ENCODE measurements around the gene UBQLN4.

UBQLN4 gene

DNA sequence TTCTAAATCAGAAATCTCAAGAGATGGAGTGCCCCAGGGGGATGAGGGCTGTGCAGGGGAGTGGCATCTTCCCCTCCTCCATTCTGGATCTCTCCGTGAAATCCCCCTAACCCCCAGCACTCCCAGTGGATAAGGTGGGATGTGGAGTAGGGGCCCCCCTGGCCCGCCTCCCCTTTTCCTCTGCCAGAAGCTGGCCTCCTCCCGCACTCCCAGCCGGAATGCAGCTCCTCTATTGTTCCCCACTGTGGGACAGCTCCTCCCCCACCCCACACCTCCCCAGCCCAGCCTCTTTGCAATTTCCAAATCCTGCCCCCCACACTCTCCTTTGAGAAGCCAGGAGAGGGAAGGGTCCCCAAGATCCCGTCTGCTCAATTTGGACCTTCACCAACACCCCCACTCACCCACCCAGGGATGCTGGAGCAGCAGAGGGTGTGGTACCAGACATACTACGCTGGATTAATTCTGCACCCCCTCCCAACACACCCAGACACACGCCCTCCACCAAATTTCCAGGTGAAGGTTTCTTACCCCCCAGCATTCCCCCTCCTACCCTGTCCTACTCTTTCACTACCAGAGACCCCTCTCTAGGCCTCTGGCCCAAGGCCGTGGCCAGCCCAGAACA lies 26.8 kb upstream of the UBQLN4 start:
- Histone ChIP-seq H3K27me3 (ENCODE audit: insufficient read depth, low read length) (no peaks in the 10 kb centered on the region), H3K4me1 (ENCODE audit: insufficient read depth, low read length) (peaks cover 51% of the 10 kb centered on the region), H3K9me3 (ENCODE audit: insufficient read depth, low read depth, low read length) (no peaks in the 10 kb centered on the region), H3K27ac (ENCODE audit: low read depth, low read length) (peak overlapping the region; percentile 97), H3K4me3 (ENCODE audit: low read length) (peak overlapping the region; percentile 97), H3K9ac (ENCODE audit: low read depth, low read length) (peak overlapping the region; percentile 93), H3K36me3 (ENCODE audit: insufficient read depth, low read length) (peaks cover 24% of the 10 kb centered on the region)
- WGBS: under 1% methylated on average over 7 of the region's 8 CpGs

DNA sequence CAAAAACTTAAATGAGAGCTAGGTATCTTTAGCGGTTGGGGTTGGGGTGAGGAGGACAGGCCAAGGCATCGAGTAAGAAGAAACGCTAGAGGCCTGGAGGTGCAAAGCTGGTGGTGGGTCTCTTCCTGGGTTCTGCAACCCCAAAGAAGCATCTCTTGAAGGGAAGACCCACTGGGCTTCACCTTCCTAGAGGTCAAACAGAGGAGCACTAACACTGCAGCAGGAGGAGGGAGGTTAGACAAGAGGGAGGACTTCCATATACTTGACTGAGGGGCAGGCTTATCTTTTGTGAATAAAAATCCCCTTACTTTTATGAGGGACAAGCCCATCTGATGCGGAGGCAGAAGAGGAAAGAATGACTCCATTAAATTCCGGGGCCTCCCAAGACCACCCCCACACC lies 26.2 kb upstream of the UBQLN4 start:
- H3K4me3 ChIP-seq (ENCODE audit: low read length): peak overlapping the region; percentile 97
- peaks cover 54% of the 10 kb centered on the region for H3K4me1 ChIP-seq (ENCODE audit: insufficient read depth, low read length)
- no peaks in the 10 kb centered on the region for H3K9me3 ChIP-seq (ENCODE audit: insufficient read depth, low read depth, low read length)
- 65% methylated on average over 5 of the region's 5 CpGs for WGBS
- peaks cover 28% of the 10 kb centered on the region for H3K36me3 ChIP-seq (ENCODE audit: insufficient read depth, low read length)
- no peak overlapping the region for H3K27ac ChIP-seq (ENCODE audit: low read depth, low read length)
- H3K27me3 ChIP-seq (ENCODE audit: insufficient read depth, low read length): no peaks in the 10 kb centered on the region
- no peak overlapping the region; the same call in 1 of the 2 replicates for H3K9ac ChIP-seq (ENCODE audit: low read depth, low read length)

DNA sequence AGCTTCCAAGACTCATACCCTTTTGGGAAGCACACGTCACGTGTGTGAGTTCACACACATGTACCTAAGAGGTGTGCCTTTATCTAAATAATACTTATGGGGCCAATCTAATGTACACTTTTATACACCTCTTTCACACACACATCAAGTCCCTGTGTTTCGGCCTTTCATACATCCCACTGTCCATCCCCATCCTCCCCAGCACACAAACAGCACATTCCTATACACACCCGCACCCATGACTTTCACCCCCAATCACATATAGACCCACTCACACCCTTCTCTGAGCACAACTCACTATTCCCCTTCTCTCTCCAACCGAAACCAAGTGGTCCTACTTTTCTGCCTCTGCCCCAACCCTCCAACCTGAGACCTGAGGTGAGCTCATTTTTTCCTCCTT lies 25.1 kb upstream of the UBQLN4 start:
- no peak overlapping the region for H3K27ac ChIP-seq (ENCODE audit: low read depth, low read length)
- WGBS: 79% methylated on average over 5 of the region's 5 CpGs
- H3K36me3 ChIP-seq (ENCODE audit: insufficient read depth, low read length): peaks cover 30% of the 10 kb centered on the region
- H3K4me1 ChIP-seq (ENCODE audit: insufficient read depth, low read length): peaks cover 57% of the 10 kb centered on the region
- peak overlapping the region; percentile 29; the same call in 1 of the 2 replicates for H3K4me3 ChIP-seq (ENCODE audit: low read length)
- no peaks in the 10 kb centered on the region for H3K27me3 ChIP-seq (ENCODE audit: insufficient read depth, low read length)
- H3K9ac ChIP-seq (ENCODE audit: low read depth, low read length): no peak overlapping the region
- no peaks in the 10 kb centered on the region for H3K9me3 ChIP-seq (ENCODE audit: insufficient read depth, low read depth, low read length)

DNA sequence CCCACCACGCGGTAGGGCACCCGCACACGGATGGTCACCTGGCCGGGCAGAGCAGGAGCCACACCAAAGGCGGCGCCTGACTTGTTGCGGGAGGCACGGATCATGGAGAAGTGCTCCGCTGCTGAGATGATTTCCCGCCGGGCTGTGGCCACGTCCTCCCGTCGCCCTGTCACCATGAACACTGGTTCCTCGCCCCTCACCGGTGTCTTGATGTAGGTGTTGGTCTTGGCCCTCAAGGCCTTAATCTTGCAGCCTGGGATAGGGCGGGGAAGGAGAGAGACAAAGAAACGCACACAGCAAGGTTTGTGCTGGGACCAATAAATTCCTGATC lies 23.8 kb upstream of the UBQLN4 start:
- H3K4me3 ChIP-seq (ENCODE audit: low read length): peak overlapping the region; percentile 6
- no peaks in the 10 kb centered on the region for H3K27me3 ChIP-seq (ENCODE audit: insufficient read depth, low read length)
- peaks cover 70% of the 10 kb centered on the region for H3K4me1 ChIP-seq (ENCODE audit: insufficient read depth, low read length)
- peak overlapping the region; percentile 29 for H3K27ac ChIP-seq (ENCODE audit: low read depth, low read length)
- H3K9me3 ChIP-seq (ENCODE audit: insufficient read depth, low read depth, low read length): no peaks in the 10 kb centered on the region
- WGBS: 72% methylated on average over 19 of the region's 19 CpGs
- peaks cover 35% of the 10 kb centered on the region for H3K36me3 ChIP-seq (ENCODE audit: insufficient read depth, low read length)
- H3K9ac ChIP-seq (ENCODE audit: low read depth, low read length): peak overlapping the region; percentile 51; the same call in 1 of the 2 replicates

DNA sequence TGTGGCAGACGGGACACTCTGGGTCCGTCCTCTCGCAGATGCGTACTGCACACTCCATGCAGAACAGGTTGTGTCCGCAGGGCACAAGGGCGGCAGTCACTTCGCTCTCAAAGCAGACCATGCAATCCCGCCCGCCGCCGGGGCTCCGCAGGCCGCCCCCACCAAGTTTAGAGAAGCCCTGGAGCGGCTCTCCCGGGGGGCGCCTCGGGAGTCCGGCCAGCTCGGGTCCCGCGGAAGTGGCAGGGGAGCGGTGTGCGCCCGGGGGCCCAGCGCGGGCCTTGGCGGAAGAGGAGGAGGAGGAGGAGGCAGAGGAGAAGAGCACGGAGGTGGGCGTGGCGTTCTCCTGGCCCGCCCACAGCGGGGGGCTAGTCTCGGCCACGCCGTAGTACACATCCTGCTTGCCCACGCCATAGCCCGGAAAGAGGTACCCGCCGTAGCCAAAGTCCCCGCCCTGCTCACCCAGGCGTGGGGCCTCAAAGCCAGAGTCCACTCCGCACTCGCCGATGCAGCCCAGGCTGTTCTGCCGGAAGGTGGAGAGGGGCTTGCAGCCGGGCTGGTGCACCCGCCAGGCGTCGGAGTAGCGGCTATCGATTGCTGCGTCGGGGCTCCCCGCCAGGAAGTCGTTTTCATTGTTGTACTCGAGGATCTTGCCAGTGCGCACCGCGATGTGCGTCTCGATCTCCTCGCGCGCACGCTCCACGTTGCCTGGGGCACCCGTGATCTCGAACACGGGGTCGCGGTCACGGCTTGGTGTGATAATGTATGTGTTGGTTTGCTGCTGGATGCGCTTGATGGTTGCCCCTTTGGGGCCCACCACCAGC lies 23.2 kb upstream of the UBQLN4 start:
- Histone ChIP-seq H3K27ac (ENCODE audit: low read depth, low read length) (peak overlapping the region; percentile 29), H3K9me3 (ENCODE audit: insufficient read depth, low read depth, low read length) (no peaks in the 10 kb centered on the region), H3K36me3 (ENCODE audit: insufficient read depth, low read length) (peaks cover 37% of the 10 kb centered on the region), H3K4me1 (ENCODE audit: insufficient read depth, low read length) (peaks cover 72% of the 10 kb centered on the region), H3K9ac (ENCODE audit: low read depth, low read length) (peak overlapping the region; percentile 51; the same call in 1 of the 2 replicates), H3K27me3 (ENCODE audit: insufficient read depth, low read length) (no peaks in the 10 kb centered on the region), H3K4me3 (ENCODE audit: low read length) (peak overlapping the region; percentile 6)
- 39% methylated on average over 73 of the region's 73 CpGs for WGBS

DNA sequence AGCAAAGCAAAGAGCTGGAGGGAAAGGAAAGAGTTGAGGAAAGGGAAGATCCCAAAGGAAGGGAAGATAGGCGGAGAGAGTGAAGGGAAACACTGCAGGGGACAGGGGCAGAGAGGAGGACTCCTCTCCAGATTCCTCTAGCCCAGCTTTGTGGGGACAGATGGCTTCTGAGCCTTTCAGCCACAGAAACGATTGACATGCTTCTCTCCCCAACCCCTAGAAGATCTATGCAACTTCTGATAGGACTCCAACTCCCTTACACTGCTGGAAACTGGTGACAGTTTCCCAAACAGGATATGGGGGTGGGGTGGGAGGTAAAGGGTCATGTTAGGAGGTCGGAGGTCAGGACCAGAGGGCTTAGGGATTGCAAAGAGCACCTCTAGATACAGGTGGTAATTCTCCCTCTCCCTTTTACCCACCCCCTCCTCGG lies 22.2 kb upstream of the UBQLN4 start:
- H3K27me3 ChIP-seq (ENCODE audit: insufficient read depth, low read length): no peaks in the 10 kb centered on the region
- peaks cover 38% of the 10 kb centered on the region for H3K36me3 ChIP-seq (ENCODE audit: insufficient read depth, low read length)
- no peak overlapping the region for H3K9ac ChIP-seq (ENCODE audit: low read depth, low read length)
- peak overlapping the region; percentile 21; the same call in 1 of the 2 replicates for H3K27ac ChIP-seq (ENCODE audit: low read depth, low read length)
- H3K4me1 ChIP-seq (ENCODE audit: insufficient read depth, low read length): peaks cover 74% of the 10 kb centered on the region
- WGBS: 39% methylated on average over 3 of the region's 4 CpGs
- H3K9me3 ChIP-seq (ENCODE audit: insufficient read depth, low read depth, low read length): no peaks in the 10 kb centered on the region
- H3K4me3 ChIP-seq (ENCODE audit: low read length): no peak overlapping the region

DNA sequence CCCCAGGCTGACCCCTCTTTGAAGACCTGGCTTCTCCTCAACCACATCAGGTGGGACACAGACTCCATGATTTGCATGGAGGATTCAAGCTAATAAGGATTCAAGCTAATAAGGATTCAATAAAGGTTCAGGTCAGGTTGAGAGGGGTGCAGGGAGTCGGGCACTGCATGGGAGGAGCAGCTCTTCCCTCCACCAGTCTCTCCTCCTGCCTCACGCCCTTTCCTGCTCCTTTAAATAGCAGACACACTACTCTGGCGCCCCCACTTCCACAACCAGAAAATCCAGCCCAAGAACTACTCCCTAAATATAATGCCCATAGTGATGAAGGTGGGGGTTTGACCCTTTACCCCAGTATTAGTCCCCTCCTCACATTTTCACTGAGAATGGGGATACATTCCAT lies 21.6 kb upstream of the UBQLN4 start:
- H3K27me3 ChIP-seq (ENCODE audit: insufficient read depth, low read length): no peaks in the 10 kb centered on the region
- H3K36me3 ChIP-seq (ENCODE audit: insufficient read depth, low read length): peaks cover 40% of the 10 kb centered on the region
- no peak overlapping the region; the same call in 1 of the 2 replicates for H3K4me3 ChIP-seq (ENCODE audit: low read length)
- H3K27ac ChIP-seq (ENCODE audit: low read depth, low read length): peak overlapping the region; percentile 75
- H3K4me1 ChIP-seq (ENCODE audit: insufficient read depth, low read length): peaks cover 74% of the 10 kb centered on the region
- no peaks in the 10 kb centered on the region for H3K9me3 ChIP-seq (ENCODE audit: insufficient read depth, low read depth, low read length)
- no peak overlapping the region for H3K9ac ChIP-seq (ENCODE audit: low read depth, low read length)
- WGBS: 30% methylated on average over 2 of the region's 3 CpGs

DNA sequence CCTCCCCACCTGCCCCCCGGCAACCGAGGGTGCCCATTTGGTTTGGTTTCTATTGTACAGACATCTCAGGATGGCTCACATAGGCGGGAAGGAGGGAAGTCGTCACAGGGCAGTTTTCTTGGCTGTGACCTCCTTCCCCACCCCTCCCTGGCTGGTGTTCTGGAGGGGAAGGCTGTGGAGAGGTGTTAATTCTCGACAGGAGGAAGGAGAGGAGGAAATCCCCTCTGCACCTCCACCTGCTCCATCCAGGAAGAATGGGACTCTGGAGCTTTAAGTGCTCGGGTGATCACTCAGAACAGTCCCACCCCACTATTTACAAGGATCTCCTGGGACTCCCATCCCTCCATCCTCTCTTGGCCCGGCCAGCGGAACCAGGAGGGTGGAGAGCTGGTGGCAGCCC lies 21.1 kb upstream of the UBQLN4 start:
- Histone ChIP-seq H3K27ac (ENCODE audit: low read depth, low read length) (peak overlapping the region; percentile 75), H3K36me3 (ENCODE audit: insufficient read depth, low read length) (peaks cover 44% of the 10 kb centered on the region), H3K9ac (ENCODE audit: low read depth, low read length) (no peak overlapping the region), H3K9me3 (ENCODE audit: insufficient read depth, low read depth, low read length) (no peaks in the 10 kb centered on the region), H3K4me1 (ENCODE audit: insufficient read depth, low read length) (peaks cover 71% of the 10 kb centered on the region), H3K4me3 (ENCODE audit: low read length) (no peak overlapping the region), H3K27me3 (ENCODE audit: insufficient read depth, low read length) (no peaks in the 10 kb centered on the region)
- 57% methylated on average over 2 of the region's 8 CpGs for WGBS

DNA sequence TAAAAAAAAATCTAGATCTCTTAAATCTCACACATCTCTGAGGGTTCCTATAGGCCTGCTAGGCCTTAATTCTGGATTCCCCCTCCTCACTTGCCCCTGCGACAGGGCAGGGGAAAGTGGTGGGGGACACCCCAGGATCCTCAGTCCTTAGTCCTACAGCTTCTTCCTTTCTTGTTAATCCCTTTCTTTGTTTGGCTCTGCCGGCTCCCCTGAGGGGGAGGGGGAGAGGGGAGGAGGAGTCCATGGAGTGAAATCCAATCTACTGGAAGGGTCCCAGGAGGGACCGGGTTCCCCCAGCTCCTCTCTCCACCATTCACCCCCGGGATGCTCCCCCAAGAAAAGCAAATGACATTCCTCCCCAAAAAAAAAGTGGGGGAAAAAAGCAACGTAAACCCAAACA lies 20.1 kb upstream of the UBQLN4 start:
- H3K4me1 ChIP-seq (ENCODE audit: insufficient read depth, low read length): peaks cover 65% of the 10 kb centered on the region
- no peaks in the 10 kb centered on the region for H3K27me3 ChIP-seq (ENCODE audit: insufficient read depth, low read length)
- H3K9me3 ChIP-seq (ENCODE audit: insufficient read depth, low read depth, low read length): no peaks in the 10 kb centered on the region
- no peak overlapping the region for H3K4me3 ChIP-seq (ENCODE audit: low read length)
- H3K36me3 ChIP-seq (ENCODE audit: insufficient read depth, low read length): peaks cover 42% of the 10 kb centered on the region
- H3K9ac ChIP-seq (ENCODE audit: low read depth, low read length): no peak overlapping the region
- 5% methylated on average over 3 of the region's 5 CpGs for WGBS
- H3K27ac ChIP-seq (ENCODE audit: low read depth, low read length): no peak overlapping the region

DNA sequence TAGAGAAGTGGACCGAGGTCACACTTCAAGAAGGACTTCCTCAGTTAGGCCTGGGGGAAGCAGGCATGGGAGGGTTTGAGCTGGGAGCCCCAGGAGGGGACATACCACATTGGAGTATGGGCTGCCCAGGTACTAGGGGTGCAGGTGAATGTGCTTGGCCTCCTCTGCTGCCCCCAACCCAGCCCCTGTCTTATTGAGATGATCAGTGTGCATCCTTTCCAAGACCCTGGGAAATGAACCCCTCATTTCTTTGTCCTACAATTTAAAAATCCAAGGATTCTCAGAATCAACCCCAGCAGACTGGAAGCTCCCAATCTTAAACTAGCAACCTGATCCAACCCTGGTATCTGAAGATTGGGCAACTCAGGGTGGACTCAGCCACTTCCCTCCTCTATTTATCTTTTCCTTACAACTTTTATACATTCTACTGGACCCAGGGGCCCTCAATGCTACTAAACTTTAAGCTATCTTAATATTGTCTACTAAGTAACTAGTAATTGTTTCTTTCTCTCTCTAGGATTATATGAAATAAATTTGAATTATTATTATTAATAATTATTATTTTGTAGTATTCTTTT lies 19.6 kb upstream of the UBQLN4 start:
- Histone ChIP-seq H3K4me1 (ENCODE audit: insufficient read depth, low read length) (peaks cover 60% of the 10 kb centered on the region), H3K36me3 (ENCODE audit: insufficient read depth, low read length) (peaks cover 39% of the 10 kb centered on the region), H3K9ac (ENCODE audit: low read depth, low read length) (no peak overlapping the region; the same call in 1 of the 2 replicates), H3K27ac (ENCODE audit: low read depth, low read length) (no peak overlapping the region), H3K4me3 (ENCODE audit: low read length) (no peak overlapping the region), H3K9me3 (ENCODE audit: insufficient read depth, low read depth, low read length) (no peaks in the 10 kb centered on the region), H3K27me3 (ENCODE audit: insufficient read depth, low read length) (no peaks in the 10 kb centered on the region)
- 3% methylated on average over 1 of the region's 1 CpG for WGBS

DNA sequence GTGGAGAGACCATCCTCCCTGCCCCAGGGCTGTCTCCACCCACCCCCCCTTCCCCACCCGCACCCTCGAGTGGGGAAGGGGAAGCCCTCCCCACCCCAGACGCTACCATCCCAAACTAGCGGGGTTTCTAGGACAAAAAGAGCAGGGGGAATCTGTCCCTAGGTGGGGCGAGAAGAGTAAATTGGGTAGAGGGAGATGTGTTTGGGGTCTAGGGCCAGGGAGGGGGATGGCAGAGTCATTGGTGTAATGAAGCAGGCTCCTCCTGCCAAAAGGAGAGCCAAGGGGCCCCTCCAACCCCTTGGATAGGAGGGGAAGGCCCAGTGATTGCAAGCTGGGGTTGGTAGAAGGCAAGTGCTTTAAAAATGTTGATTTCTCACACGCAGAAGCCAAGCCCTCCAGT lies 18.7 kb upstream of the UBQLN4 start:
- H3K9ac ChIP-seq (ENCODE audit: low read depth, low read length): no peak overlapping the region
- peaks cover 36% of the 10 kb centered on the region for H3K36me3 ChIP-seq (ENCODE audit: insufficient read depth, low read length)
- no peaks in the 10 kb centered on the region for H3K27me3 ChIP-seq (ENCODE audit: insufficient read depth, low read length)
- no peaks in the 10 kb centered on the region for H3K9me3 ChIP-seq (ENCODE audit: insufficient read depth, low read depth, low read length)
- H3K4me1 ChIP-seq (ENCODE audit: insufficient read depth, low read length): peaks cover 50% of the 10 kb centered on the region
- 73% methylated on average over 3 of the region's 6 CpGs for WGBS
- no peak overlapping the region for H3K27ac ChIP-seq (ENCODE audit: low read depth, low read length)
- no peak overlapping the region for H3K4me3 ChIP-seq (ENCODE audit: low read length)
